ENCODE measurements around the gene USP17L11.
"Not testable (repeated sequence)": the region's sequence is repeated elsewhere in the genome, so short reads cannot be mapped to it uniquely, and the experiment has no call there.

The USP17L11 gene, protein sequence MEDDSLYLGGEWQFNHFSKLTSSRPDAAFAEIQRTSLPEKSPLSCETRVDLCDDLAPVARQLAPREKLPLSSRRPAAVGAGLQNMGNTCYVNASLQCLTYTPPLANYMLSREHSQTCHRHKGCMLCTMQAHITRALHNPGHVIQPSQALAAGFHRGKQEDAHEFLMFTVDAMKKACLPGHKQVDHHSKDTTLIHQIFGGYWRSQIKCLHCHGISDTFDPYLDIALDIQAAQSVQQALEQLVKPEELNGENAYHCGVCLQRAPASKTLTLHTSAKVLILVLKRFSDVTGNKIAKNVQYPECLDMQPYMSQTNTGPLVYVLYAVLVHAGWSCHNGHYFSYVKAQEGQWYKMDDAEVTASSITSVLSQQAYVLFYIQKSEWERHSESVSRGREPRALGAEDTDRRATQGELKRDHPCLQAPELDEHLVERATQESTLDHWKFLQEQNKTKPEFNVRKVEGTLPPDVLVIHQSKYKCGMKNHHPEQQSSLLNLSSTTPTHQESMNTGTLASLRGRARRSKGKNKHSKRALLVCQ

DNA sequence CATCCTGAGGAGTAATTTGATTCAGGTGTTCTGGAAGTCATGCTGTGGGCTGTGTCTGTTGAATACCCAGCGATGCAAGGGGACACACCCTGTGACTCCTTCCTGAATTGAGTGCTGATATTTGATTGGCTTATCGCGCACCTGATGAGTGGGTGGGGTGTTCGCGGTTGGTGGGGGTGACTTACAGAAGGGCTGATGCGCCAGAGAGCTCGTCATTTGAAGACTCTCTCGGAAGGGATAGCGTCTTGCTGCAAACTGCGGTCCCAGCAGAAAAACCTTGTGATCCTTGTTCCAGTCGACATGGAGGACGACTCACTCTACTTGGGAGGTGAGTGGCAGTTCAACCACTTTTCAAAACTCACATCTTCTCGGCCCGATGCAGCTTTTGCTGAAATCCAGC, at the start of gene USP17L11:
TSS of gene USP17L11 (plus strand) at position 301 of the 400 bp plus-strand sequence. CDS start at position 301, 0 bp downstream.
- H3K4me3 ChIP-seq (ENCODE audit: low read depth, low read length); CTCF ChIA-PET; H3K9me3 ChIP-seq (ENCODE audit: control insufficient read depth, insufficient read depth, low read depth, low read length); H3K4me1 ChIP-seq (ENCODE audit: control insufficient read depth, insufficient read depth, low read length); H3K36me3 ChIP-seq (ENCODE audit: control insufficient read depth in 2 of 2, insufficient read depth in 1 of 2, low read length in 2 of 2); POLR2A ChIA-PET; H3K27ac ChIP-seq (ENCODE audit: extremely low read depth, low read depth, low read length): not testable (repeated sequence)

DNA sequence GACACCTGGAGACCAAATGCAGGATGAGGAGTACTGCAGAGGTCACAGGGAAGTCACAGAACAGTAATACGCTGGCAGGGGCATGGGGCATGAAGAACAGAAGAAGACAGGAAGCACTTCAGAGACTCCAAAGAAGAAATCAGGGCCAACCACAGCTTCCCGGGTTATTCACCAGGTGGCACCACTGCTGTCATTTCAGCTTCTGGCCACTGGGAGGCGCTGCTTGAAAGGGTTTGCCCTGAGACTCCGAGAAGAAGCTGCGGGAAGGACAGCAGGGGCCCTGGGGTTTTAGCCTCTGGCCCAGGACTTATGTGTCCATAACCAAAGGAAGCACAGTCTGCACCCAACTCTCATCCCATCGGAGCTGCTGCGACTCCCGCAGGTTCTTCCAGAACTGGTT, 49.2 kb upstream of the USP17L11 start:
- H3K4me3 ChIP-seq (ENCODE audit: low read depth, low read length); H3K4me1 ChIP-seq (ENCODE audit: control insufficient read depth, insufficient read depth, low read length); H3K27ac ChIP-seq (ENCODE audit: extremely low read depth, low read depth, low read length); CTCF ChIA-PET; POLR2A ChIA-PET; H3K9me3 ChIP-seq (ENCODE audit: control insufficient read depth, insufficient read depth, low read depth, low read length); H3K36me3 ChIP-seq (ENCODE audit: control insufficient read depth in 2 of 2, insufficient read depth in 1 of 2, low read length in 2 of 2): not testable (repeated sequence)

DNA sequence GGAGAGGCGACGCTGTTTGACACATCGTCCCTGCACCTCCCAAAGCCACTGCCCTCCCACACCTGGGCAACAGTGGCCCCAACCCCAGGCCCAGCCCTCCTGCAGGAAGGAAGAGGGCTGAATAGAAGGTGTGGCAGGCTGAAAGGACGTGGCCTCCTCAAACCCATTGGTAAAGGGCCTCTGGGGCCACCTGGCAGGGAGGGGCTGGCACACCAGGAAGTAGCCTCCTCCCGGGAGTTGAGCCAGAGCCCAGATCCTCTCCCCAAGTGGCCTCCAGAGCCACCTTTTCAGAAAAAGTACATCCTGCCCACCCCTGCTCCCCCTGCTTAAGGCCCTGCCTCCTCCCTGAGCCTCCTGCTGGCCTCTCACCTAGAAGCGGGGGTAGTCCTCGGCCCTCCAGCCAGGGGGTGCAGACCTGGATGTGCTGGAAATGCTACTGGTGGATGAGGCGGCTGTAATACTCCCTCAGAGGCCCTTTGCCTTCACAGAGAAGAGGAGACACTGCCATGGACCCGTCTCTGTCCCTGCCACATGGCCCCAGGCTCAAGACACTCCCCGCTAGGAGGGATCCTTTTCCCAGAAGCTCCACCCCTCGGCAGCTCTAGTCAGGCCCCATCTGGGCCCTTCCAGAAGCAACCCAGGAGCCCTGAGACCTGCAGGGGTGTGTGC, 45.3 kb upstream of the USP17L11 start, which contains the start of gene FAM90A26:
TSS of gene FAM90A26 (plus strand) at position 619 of the 669 bp plus-strand sequence. CDS start 2,764 bp downstream, outside the sequence.
- H3K9me3 ChIP-seq (ENCODE audit: control insufficient read depth, insufficient read depth, low read depth, low read length); POLR2A ChIA-PET; H3K4me3 ChIP-seq (ENCODE audit: low read depth, low read length); H3K36me3 ChIP-seq (ENCODE audit: control insufficient read depth in 2 of 2, insufficient read depth in 1 of 2, low read length in 2 of 2); H3K4me1 ChIP-seq (ENCODE audit: control insufficient read depth, insufficient read depth, low read length); CTCF ChIA-PET; H3K27ac ChIP-seq (ENCODE audit: extremely low read depth, low read depth, low read length): not testable (repeated sequence)

DNA sequence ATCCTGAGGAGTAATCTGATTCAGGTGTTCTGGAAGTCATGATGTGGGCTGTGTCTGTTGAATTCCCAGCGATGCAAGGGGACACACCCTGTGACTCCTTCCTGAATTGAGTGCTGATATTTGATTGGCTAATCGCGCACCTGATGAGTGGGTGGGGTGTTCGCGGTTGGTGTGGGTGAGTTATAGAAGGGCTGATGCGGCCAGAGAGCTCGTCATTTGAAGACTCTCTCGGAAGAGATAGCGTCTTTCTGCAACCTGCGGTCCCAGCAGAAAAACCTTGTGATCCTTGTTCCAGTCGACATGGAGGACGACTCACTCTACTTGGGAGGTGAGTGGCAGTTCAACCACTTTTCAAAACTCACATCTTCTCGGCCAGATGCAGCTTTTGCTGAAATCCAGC, 4.8 kb upstream of the USP17L11 start, which contains the start of gene USP17L10:
TSS of gene USP17L10 (plus strand) at position 301 of the 400 bp plus-strand sequence. CDS start at position 301, 0 bp downstream.
- POLR2A ChIA-PET; H3K27ac ChIP-seq (ENCODE audit: extremely low read depth, low read depth, low read length); H3K4me3 ChIP-seq (ENCODE audit: low read depth, low read length); H3K9me3 ChIP-seq (ENCODE audit: control insufficient read depth, insufficient read depth, low read depth, low read length); H3K36me3 ChIP-seq (ENCODE audit: control insufficient read depth in 2 of 2, insufficient read depth in 1 of 2, low read length in 2 of 2); H3K4me1 ChIP-seq (ENCODE audit: control insufficient read depth, insufficient read depth, low read length); CTCF ChIA-PET: not testable (repeated sequence)

DNA sequence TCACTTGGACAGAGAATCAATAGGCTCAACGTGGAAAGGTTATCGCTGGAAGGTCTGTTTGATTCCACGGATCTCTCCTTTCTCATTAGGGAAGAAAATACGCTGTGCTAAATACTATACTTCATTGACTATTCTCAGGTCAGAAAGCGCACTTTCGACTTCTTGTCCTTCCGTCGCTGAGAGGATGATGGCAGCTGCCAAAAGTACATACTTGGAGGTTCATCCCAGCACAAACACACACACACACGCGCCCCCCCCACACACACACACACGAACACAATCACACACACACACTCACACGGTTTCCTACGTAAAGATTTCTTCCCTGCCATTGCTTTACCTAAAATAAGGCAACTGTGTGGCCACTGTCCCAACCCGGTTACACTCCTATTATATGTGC, 504 bp upstream of the USP17L11 start:
- H3K4me1 ChIP-seq (ENCODE audit: control insufficient read depth, insufficient read depth, low read length); H3K9me3 ChIP-seq (ENCODE audit: control insufficient read depth, insufficient read depth, low read depth, low read length); H3K4me3 ChIP-seq (ENCODE audit: low read depth, low read length); H3K27ac ChIP-seq (ENCODE audit: extremely low read depth, low read depth, low read length); CTCF ChIA-PET; POLR2A ChIA-PET; H3K36me3 ChIP-seq (ENCODE audit: control insufficient read depth in 2 of 2, insufficient read depth in 1 of 2, low read length in 2 of 2): not testable (repeated sequence)

DNA sequence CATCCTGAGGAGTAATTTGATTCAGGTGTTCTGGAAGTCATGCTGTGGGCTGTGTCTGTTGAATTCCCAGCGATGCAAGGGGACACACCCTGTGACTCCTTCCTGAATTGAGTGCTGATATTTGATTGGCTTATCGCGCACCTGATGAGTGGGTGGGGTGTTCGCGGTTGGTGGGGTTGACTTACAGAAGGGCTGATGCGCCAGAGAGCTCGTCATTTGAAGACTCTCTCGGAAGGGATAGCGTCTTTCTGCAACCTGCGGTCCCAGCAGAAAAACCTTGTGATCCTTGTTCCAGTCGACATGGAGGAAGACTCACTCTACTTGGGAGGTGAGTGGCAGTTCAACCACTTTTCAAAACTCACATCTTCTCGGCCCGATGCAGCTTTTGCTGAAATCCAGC, 4.6 kb downstream of the USP17L11 start, which contains the start of gene USP17L12:
TSS of gene USP17L12 (plus strand) at position 301 of the 400 bp plus-strand sequence. CDS start at position 301, 0 bp downstream.
- POLR2A ChIA-PET, CTCF ChIA-PET: not testable (repeated sequence)

DNA sequence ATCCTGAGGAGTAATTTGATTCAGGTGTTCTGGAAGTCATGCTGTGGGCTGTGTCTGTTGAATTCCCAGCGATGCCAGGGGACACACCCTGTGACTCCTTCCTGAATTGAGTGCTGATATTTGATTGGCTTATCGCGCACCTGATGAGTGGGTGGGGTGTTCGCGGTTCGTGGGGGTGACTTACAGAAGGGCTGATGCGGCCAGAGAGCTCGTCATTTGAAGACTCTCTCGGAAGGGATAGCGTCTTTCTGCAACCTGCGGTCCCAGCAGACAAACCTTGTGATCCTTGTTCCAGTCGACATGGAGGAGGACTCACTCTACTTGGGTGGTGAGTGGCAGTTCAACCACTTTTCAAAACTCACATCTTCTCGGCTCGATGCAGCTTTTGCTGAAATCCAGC, 9.4 kb downstream of the USP17L11 start, which contains the start of gene USP17L13:
TSS of gene USP17L13 (plus strand) at position 301 of the 400 bp plus-strand sequence. CDS start at position 301, 0 bp downstream.
- POLR2A ChIA-PET; H3K9me3 ChIP-seq (ENCODE audit: control insufficient read depth, insufficient read depth, low read depth, low read length); H3K27ac ChIP-seq (ENCODE audit: extremely low read depth, low read depth, low read length); H3K4me3 ChIP-seq (ENCODE audit: low read depth, low read length); CTCF ChIA-PET; H3K36me3 ChIP-seq (ENCODE audit: control insufficient read depth in 2 of 2, insufficient read depth in 1 of 2, low read length in 2 of 2); H3K4me1 ChIP-seq (ENCODE audit: control insufficient read depth, insufficient read depth, low read length): not testable (repeated sequence)

More for the DNA sequence above, 4.6 kb downstream of the USP17L11 start, which contains the start of gene USP17L12:
- not testable (repeated sequence) for H3K4me3 ChIP-seq (ENCODE audit: low read depth, low read length); H3K9me3 ChIP-seq (ENCODE audit: control insufficient read depth, insufficient read depth, low read depth, low read length); H3K4me1 ChIP-seq (ENCODE audit: control insufficient read depth, insufficient read depth, low read length); H3K27ac ChIP-seq (ENCODE audit: extremely low read depth, low read depth, low read length); H3K36me3 ChIP-seq (ENCODE audit: control insufficient read depth in 2 of 2, insufficient read depth in 1 of 2, low read length in 2 of 2)

DNA sequence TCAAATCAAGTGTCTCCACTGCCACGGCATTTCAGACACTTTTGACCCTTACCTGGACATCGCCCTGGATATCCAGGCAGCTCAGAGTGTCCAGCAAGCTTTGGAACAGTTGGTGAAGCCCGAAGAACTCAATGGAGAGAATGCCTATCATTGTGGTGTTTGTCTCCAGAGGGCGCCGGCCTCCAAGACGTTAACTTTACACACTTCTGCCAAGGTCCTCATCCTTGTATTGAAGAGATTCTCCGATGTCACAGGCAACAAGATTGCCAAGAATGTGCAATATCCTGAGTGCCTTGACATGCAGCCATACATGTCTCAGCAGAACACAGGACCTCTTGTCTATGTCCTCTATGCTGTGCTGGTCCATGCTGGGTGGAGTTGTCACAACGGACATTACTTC, 15.0 kb downstream of the USP17L11 start:
- H3K36me3 ChIP-seq (ENCODE audit: control insufficient read depth in 2 of 2, insufficient read depth in 1 of 2, low read length in 2 of 2); H3K4me1 ChIP-seq (ENCODE audit: control insufficient read depth, insufficient read depth, low read length); POLR2A ChIA-PET; H3K9me3 ChIP-seq (ENCODE audit: control insufficient read depth, insufficient read depth, low read depth, low read length); H3K27ac ChIP-seq (ENCODE audit: extremely low read depth, low read depth, low read length); CTCF ChIA-PET; H3K4me3 ChIP-seq (ENCODE audit: low read depth, low read length): not testable (repeated sequence)

DNA sequence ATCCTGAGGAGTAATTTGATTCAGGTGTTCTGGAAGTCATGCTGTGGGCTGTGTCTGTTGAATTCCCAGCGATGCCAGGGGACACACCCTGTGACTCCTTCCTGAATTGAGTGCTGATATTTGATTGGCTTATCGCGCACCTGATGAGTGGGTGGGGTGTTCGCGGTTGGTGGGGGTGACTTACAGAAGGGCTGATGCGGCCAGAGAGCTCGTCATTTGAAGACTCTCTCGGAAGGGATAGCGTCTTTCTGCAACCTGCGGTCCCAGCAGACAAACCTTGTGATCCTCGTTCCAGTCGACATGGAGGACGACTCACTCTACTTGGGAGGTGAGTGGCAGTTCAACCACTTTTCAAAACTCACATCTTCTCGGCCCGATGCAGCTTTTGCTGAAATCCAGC, 18.9 kb downstream of the USP17L11 start, which contains the start of gene USP17L15:
TSS of gene USP17L15 (plus strand) at position 301 of the 400 bp plus-strand sequence. CDS start at position 301, 0 bp downstream.
- H3K27ac ChIP-seq (ENCODE audit: extremely low read depth, low read depth, low read length); H3K4me3 ChIP-seq (ENCODE audit: low read depth, low read length); H3K36me3 ChIP-seq (ENCODE audit: control insufficient read depth in 2 of 2, insufficient read depth in 1 of 2, low read length in 2 of 2); POLR2A ChIA-PET; H3K4me1 ChIP-seq (ENCODE audit: control insufficient read depth, insufficient read depth, low read length); CTCF ChIA-PET; H3K9me3 ChIP-seq (ENCODE audit: control insufficient read depth, insufficient read depth, low read depth, low read length): not testable (repeated sequence)

DNA sequence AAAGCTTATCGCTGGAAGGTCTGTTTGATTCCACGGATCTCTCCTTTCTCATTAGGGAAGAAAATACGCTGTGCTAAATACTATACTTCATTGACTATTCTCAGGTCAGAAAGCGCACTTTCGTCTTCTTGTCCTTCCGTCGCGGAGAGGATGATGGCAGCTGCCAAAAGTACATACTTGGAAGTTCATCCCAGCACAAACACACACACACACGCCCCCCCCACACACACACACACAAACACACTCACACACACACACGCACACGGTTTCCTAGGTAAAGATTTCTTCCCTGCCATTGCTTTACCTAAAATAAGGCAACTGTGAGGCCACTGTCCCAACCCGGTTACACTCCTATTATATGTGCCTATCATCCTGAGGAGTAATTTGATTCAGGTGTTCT, 23.3 kb downstream of the USP17L11 start:
- H3K4me1 ChIP-seq (ENCODE audit: control insufficient read depth, insufficient read depth, low read length); POLR2A ChIA-PET; CTCF ChIA-PET; H3K4me3 ChIP-seq (ENCODE audit: low read depth, low read length); H3K27ac ChIP-seq (ENCODE audit: extremely low read depth, low read depth, low read length); H3K9me3 ChIP-seq (ENCODE audit: control insufficient read depth, insufficient read depth, low read depth, low read length); H3K36me3 ChIP-seq (ENCODE audit: control insufficient read depth in 2 of 2, insufficient read depth in 1 of 2, low read length in 2 of 2): not testable (repeated sequence)

DNA sequence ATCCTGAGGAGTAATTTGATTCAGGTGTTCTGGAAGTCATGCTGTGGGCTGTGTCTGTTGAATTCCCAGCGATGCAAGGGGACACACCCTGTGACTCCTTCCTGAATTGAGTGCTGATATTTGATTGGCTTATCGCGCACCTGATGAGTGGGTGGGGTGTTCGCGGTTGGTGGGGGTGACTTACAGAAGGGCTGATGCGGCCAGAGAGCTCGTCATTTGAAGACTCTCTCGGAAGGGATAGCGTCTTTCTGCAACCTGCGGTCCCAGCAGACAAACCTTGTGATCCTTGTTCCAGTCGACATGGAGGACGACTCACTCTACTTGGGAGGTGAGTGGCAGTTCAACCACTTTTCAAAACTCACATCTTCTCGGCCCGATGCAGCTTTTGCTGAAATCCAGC, 28.4 kb downstream of the USP17L11 start, which contains the start of gene USP17L17:
TSS of gene USP17L17 (plus strand) at position 301 of the 400 bp plus-strand sequence. CDS start at position 301, 0 bp downstream.
- CTCF ChIA-PET; H3K4me1 ChIP-seq (ENCODE audit: control insufficient read depth, insufficient read depth, low read length); H3K27ac ChIP-seq (ENCODE audit: extremely low read depth, low read depth, low read length); H3K36me3 ChIP-seq (ENCODE audit: control insufficient read depth in 2 of 2, insufficient read depth in 1 of 2, low read length in 2 of 2); POLR2A ChIA-PET; H3K9me3 ChIP-seq (ENCODE audit: control insufficient read depth, insufficient read depth, low read depth, low read length); H3K4me3 ChIP-seq (ENCODE audit: low read depth, low read length): not testable (repeated sequence)

Data from HEK293 (cell line).